ENCODE measurements around the gene CPSF4L.

- no peak for TF ChIP-seq POLR2AphosphoS5 (IDR thresholded peaks at IDR 0.05; ENCODE audit: low read depth)
- TF ChIP-seq, protein P1, sequence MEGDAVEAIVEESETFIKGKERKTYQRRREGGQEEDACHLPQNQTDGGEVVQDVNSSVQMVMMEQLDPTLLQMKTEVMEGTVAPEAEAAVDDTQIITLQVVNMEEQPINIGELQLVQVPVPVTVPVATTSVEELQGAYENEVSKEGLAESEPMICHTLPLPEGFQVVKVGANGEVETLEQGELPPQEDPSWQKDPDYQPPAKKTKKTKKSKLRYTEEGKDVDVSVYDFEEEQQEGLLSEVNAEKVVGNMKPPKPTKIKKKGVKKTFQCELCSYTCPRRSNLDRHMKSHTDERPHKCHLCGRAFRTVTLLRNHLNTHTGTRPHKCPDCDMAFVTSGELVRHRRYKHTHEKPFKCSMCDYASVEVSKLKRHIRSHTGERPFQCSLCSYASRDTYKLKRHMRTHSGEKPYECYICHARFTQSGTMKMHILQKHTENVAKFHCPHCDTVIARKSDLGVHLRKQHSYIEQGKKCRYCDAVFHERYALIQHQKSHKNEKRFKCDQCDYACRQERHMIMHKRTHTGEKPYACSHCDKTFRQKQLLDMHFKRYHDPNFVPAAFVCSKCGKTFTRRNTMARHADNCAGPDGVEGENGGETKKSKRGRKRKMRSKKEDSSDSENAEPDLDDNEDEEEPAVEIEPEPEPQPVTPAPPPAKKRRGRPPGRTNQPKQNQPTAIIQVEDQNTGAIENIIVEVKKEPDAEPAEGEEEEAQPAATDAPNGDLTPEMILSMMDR (IDR thresholded peaks at IDR 0.05; ENCODE audit: insufficient read depth, low read length): no peak
- TF ChIP-seq SPI1 (IDR thresholded peaks at IDR 0.05; ENCODE audit: borderline replicate concordance, low read depth): no peak
- TF ChIP-seq, protein P2, sequence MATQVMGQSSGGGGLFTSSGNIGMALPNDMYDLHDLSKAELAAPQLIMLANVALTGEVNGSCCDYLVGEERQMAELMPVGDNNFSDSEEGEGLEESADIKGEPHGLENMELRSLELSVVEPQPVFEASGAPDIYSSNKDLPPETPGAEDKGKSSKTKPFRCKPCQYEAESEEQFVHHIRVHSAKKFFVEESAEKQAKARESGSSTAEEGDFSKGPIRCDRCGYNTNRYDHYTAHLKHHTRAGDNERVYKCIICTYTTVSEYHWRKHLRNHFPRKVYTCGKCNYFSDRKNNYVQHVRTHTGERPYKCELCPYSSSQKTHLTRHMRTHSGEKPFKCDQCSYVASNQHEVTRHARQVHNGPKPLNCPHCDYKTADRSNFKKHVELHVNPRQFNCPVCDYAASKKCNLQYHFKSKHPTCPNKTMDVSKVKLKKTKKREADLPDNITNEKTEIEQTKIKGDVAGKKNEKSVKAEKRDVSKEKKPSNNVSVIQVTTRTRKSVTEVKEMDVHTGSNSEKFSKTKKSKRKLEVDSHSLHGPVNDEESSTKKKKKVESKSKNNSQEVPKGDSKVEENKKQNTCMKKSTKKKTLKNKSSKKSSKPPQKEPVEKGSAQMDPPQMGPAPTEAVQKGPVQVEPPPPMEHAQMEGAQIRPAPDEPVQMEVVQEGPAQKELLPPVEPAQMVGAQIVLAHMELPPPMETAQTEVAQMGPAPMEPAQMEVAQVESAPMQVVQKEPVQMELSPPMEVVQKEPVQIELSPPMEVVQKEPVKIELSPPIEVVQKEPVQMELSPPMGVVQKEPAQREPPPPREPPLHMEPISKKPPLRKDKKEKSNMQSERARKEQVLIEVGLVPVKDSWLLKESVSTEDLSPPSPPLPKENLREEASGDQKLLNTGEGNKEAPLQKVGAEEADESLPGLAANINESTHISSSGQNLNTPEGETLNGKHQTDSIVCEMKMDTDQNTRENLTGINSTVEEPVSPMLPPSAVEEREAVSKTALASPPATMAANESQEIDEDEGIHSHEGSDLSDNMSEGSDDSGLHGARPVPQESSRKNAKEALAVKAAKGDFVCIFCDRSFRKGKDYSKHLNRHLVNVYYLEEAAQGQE (IDR thresholded peaks at IDR 0.05; ENCODE audit: insufficient replicate concordance, low read depth): no peak
- TF ChIP-seq GABPA (IDR thresholded peaks at IDR 0.05; ENCODE audit: low read depth): no peak
These were observed 36.9 kb downstream of the CPSF4L start for GRCh38 chr17:73224663-73225305.

Measured in HL-60 (cell line).